ENCODE data around the gene PCBP3.

GRCh38 chr21:45865106-45865835, 221.7 kb downstream of the PCBP3 start:
- TF ChIP-seq CTCF (IDR thresholded peaks at IDR 0.05; ENCODE audit: insufficient read depth, low read length, poor library complexity, severe bottlenecking) (no peak), EZH2phosphoT487 (conservative IDR thresholded peaks at IDR 0.05; ENCODE audit: low read length) (no peak)

All from SU-DHL-6 (cell line).